Measurements from ENCODE around the gene LRRC74A.
"Not testable (repeated sequence)": the region's sequence is repeated elsewhere in the genome, so short reads cannot be mapped to it uniquely, and the experiment has no call there.

- not testable (repeated sequence) for TF ChIP-seq CTCF (IDR thresholded peaks at IDR 0.05; ENCODE audit: low read depth, low read length, poor library complexity, severe bottlenecking); EZH2phosphoT487 (IDR thresholded peaks at IDR 0.05; ENCODE audit: borderline replicate concordance, low read length)
Measured at GRCh38 chr14:76914533-76915081, 88.4 kb downstream of the LRRC74A start.

All from DOHH2 (cell line).